HG02759 (cell line): ENCODE data around the gene ENKD1.

Source experiments
- ATAC-seq: cut with Tn5 transposase; IDR thresholded peaks from one replicate; pipeline ENCODE4 v1.9.1; 2021; ENCODE audit warnings: mild to moderate bottlenecking, moderate library complexity; ENCODE audit not compliant: unreplicated experiment

ENKD1 gene

DNA sequence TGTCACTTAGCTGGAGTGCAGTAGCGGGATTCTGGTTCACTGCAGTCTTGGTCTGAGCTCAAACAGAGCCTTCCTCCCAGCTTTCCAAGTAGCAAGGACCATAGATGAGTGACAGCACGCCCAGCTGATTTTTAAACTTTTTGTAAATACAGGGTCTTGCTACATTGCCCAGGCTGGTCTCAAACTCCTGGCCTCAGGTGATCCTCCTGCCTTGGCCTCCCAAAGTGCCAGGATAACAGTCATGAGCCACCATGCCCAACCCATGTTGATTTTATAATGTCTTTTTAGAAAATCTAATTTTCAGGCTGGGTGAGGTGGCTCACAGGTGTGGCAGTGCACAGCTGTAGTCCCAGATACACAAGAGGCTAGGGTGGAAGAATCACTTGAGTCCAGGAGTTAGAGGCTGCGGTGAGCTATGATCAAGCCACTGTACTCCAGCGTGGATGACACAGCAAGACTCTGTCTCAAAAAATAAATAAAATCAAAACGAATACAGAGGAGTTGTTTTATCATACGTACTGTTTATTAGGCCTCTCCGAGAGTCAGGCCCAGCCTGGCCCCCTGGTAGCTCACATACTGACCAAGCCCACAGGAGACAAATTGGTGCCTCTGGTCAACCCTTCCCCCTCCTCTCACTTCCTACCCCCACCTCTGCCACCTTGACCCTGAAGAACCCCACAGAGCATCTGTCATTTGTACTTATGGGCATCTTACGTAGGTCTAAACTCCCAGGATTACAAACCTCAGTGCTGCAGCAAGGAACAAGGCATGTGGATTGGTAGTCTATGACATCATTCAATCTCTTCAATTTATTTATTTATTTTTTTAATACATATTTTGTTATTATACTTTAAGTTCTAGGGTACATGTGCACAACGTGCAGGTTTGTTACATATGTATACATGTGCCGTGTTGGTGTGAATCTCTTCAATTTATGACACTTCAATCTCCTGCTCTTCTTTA, 13.7 kb upstream of the ENKD1 start:
- ATAC-seq, result no peak

DNA sequence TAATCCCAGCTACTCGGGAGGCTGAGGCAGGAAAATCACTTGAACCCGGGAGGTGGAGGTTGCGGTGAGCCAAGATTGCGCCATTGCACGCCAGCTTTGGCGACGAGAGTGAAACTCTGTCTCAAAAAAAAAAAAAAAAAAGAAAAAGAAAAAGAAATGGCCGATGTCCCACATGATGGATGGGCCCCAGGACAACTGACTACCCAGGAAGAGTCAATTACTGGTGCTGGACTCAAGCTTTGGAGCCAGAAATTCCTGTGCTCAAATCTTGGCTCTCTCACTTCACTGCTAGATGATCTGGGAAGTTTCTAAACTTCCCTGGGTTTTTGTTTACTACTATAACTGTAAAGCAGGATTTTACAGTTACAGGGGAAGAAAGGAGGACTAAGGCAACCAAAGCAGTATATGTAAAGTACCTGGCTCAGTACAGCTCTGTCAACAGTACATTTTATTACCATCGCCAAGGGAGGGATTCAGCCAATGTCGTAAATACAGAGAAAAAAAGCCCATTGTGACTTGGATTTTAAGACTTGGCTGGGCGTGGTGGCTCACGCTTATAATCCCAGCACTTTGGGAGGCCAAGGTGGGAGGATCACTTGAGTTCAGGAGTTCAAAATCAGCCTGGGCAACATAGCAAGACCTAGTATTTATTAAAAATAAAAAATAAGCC, 11.9 kb upstream of the ENKD1 start:
- ATAC-seq, result no peak

DNA sequence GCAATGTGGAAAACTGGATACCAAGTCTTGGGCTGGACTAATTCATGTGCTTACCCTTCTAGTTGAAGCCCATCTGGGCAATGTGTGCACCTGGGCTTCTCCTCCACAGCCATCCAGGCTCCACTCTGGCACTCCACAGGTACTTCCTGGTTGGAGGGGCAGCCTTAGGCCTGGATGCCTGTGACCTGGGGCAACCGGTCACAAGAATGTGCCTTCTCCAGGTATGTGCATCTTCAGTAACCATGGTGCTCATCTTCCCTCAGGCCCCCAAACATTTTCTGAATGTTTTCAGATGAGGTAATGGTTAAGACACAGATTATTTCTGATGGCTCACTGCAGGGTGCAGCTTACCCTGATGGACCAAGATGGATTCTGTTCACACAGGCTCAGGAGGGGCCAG, 11.2 kb upstream of the ENKD1 start:
- ATAC-seq, result no peak

DNA sequence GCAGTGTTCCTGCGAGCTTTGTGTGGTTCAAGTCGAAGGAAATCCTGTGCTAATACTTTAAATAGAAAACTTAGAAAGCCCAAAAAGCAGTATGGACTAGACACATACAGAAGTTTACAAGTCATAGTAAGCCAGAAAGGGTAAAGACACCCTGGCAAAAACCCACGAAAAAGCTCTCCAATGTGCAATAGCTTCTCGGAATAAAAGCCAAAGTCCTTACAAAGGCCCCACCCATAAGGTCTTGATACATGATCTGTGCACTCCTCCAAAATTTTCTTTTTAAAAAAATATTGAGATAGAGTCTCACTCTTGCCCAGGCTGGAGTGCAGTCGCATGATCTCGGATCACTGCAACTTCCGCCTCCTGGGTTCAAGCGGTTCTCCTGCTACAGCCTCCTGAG, 10.4 kb upstream of the ENKD1 start:
- no peak for ATAC-seq

DNA sequence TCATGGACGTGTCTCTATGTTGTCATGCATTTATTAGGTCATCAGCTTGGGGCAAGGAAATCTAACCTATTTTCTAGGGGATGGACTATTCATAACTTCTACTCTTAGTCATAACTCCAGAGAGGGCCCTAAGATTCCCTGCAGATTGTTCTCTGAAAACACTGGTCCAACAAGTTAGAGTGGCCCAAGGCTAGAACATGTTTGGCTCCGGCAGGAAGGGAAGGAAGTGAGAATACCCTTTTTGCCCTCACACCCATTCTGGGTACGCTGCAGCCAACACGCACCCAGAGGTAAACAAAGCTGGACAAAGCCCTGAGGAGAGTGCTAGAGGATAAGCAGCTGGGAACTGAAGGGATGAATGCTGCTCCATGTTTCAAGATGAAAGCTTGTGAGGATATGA, 10.0 kb upstream of the ENKD1 start:
- ATAC-seq, result no peak

DNA sequence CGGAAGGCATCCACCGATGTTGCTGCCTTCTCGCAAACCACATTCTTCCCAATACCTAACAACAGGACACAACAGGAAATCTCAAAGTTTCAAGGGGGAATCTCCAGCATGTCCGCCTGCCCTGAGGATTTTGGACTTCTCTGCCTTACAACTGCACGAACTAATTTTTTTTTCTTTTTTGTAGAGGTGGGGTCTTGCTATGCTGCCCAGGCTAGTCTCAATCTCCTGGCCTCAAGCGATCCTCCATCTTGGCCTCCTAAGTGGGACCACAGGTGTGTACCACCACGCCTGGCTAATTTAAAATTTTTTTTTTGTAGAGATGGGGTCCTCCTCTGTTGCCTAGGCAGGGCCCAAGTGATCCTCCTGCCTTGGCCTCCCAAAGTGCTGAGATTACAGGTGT, 9.4 kb upstream of the ENKD1 start:
- no peak for ATAC-seq

DNA sequence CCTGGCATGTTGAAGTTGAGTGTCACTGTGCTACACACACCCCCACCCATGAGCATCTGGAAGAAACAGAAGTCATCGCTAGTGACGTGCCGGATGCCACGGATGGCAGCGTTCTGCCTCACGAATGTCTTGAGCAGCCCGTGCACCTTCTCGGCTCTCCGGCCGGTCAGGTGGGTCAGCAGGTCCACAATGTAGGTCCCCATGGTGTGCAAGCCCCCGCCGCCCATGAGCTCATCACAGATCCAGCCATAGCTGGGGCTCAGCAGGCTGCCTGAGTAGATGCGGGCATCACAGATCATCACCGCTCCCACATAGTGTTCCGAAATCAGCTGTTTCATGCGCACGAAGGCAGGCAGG, 9.0 kb upstream of the ENKD1 start:
- ATAC-seq, result no peak

DNA sequence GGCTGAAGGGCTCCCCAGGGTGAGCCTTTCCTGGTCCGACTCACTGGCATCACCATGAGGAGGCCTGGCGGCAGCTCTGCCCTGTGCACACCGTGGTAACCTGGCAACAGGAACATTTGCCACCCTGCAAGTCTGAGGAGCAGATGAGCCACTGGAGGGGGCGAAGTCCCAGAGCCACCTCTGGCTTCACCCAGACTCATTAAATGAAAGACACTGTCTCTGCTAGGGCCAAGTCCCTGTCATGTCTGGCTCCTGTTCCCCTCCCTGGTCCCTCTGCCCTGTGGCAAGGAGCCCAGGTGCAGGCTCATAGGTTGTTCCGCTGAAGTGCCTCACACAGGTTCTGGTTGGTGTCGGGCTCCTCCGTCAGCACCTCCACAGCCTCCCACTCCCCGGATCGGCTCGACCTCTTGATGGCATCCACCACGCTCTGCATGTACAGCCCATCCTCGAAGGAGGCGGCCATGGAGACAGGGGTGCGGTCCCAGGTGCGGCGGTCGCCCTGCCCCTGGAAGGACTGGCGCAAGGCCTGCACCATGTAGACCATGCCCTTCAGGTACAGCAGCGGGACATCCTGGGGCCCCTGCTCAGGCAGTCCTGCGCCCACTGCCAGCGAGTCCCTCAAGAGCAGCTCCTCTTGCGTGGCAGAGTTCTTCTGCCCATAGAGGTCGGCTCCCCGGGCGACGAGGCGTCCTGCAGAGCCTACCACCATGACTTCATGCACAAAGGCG, 8.5 kb upstream of the ENKD1 start:
- no peak for ATAC-seq

DNA sequence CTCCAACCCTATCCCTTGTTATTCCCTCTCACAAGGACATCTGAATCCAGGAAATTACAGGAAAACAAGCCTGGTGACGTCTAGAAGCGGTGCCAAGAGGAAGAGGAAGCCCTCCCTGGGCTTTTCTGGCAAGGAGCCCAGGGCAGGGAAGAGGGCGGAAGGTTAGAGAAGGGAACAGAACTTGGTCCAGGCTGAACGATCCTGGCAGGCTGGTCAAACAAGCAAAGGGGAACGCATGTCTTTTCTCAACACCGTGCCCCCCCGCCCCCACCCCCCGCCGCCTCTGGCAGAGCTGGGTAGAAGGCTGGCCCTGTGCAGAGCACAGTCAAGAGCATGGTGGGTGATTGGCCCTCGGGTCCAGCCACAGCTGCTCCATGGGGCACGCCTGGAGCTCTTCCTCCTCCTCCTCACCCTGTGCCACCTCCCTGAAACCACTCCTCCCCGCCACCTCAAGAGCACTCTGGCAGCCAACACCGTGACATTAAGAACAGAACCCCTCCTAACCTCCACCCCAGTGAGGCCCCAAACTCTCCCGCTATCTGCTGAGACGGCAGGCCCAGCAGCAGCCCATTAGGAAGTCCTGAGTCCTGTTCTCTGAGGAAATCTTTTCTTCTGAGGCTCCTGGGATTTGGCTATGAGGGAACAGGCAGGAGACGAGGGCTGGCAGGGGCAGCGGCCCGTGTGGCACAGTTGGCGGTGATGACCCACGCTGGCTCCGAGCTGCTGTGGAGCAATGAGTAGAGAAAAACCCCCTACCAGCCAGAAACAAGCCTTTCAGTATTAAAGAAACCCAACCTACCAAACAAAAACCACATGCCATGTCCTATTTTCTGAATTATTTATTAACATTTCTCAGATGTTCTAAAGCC, 7.4 kb upstream of the ENKD1 start:
- no peak for ATAC-seq

DNA sequence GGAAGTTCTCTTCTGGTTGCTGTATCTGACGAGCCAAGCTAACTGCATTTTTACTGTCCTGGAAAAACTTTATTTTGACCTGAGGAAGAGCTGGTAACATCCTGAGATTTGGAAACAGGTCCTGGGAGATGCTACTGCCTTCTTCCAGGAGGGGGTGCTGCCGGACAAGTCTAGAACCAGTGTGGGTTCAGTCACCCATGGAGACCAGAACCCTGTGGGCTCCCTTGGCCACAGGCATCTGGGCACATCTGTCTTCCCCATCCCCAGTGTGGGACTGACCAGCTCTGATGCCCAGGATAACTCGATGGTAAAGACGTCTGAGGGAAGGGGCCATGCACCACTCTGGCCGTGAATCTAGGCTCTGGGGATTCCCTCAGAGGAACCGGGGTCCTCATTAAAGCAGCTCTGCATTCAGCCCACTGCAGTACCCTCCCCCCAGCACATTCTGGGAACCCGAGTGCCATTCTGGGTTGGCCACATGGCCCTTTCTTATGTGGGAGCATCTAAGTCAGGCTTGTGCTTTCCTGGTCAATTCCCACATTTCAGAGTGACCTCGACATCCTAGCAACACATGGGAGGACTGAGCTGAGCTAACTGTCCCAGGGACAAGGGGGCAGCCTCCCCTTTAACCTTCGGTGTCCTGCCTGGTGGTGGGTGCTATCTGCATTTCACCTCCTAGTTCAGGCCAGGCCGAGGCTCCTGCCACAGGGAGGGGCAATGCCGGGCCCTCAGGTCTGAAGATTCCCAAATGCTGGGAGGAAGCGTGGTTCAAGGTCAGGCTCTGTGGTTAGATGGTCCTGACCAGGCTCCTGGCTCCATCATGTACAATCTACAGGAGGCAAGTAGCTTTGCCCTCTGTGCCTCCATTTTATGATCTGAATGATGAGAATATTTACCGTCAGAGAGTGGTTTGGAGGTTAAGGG, 6.5 kb upstream of the ENKD1 start:
- no peak for ATAC-seq

DNA sequence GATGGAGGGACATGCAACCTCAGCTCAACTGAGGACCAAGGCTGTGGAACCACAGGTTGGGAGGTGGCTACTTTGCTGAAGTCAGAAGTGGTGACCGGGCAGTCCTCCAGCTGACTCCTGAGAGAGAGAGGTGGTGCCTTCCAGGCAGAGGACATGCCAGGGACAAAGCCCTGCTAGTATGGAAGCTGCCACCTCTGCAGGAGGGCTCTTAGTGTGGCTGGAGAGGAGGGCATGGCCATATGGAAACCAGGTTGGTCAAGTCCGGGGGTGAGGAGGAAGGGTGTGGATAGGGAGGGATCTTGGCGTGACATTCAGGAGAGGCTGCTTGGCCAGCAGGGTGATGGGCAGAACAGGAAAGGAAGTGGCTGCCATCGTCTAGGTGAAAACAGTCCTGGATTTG, 5.8 kb upstream of the ENKD1 start:
- no peak for ATAC-seq

DNA sequence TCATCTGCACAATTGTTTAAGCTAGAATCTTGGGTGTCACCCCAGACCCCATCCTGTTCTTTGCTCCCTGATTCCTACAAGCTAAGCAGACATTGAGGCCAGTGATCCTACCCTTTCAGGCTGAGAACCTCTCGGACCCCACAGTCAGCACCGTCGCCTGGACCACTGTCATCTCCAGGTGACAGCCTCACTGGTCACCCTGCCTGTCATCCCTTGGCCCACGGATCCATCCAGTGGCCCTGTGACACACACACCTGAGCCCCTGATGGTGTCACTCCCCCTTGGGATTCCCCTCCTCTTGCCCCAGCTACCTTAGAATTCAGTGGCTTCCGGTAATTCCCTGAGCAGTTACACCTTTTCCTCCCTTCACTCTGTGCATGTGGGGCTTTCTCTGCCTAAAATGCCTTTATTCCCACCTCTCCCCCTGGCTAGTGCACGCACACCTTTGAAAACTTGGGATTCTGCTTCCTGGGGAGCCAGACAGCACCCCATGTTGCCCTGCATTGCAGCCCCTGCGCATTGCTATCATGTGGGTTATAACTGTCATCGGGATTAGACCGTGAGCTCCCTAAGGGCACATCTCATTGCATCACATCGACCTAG, 3.0 kb upstream of the ENKD1 start:
- ATAC-seq, result no peak

DNA sequence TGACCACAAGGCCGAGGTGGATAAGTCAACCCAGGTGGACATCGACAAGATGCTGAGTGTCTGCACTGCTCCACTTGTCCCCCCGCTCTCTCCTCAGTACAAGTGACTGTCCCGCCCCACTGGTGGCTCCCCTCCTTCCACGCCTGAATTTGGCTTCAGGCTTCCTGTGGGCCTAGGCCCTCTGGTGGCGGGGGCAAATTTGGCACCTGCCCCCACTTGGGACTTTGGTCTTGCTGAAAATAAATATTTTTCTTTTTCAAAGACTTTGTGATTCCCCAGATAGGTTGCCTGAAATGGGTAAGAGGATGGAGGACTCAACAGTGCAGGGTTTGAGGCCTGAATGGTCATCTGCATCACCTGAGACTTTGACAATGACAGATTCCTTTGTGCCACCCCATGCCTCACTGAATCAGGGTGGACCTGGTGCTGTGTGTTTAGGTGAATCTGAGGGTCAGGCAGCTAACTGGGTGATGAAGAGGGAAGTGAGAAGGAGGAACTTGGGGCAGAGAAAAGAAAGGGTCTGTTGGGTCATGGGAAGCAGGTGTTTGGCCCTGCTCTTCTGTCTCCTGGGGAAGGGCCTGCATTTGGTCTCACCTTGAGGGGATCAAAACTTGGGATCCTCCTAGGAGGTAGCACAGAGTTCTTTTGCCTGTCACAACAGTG, 2.1 kb upstream of the ENKD1 start:
- no peak for ATAC-seq

DNA sequence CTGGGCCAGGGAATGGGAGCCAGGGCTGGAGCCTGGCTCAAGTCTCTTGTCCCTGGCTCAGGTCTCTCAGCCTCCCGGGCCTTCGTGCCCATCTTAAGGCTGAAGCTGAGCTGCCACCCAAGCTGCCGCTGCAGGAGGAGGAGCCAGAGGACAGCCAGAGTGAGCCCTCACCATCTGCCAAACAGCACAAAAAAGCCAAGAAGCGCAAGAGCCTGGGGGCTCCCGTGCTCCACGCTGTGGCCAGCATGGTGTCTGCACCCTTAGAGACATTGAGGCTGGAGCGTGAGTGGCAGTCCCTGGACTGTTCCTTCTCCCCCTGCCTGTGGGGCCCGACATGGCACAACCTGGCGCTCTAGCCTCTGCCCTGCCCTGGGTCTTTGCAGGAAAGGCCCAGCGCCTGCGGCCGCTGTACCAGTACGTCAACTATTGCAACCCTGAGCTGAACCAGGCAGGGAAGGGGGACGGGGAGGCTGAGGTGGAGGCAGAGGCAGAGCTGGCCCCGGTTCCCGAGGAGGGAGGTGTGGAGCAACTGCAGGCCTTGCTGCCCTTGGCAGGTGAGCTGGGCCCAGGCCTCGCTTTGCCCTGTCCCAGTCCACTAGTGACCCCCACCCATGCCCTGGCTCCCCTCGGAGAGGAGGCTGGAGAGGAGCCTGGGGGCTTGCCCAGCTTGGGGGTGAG, 1.4 kb upstream of the ENKD1 start:
- peak; percentile 73 for ATAC-seq

DNA sequence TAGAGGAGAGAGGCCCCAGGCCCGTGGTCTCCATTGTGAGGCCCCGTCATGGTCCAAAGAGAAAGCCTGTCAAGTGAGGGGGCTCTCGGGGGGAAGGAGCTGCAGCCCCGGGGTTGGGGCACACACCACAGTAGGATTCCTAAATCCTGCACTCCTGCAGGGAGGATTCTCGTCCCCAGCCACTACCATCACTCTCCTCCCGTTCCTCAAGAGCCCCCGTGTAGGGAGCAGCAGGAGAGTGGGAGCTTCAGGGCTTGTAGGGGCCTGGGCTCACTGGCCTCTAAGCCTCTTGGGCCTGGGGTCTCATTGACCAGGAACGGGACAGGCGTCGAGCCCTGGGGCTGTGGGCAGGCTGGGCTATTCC, 885 bp upstream of the ENKD1 start:
- ATAC-seq, result no peak

DNA sequence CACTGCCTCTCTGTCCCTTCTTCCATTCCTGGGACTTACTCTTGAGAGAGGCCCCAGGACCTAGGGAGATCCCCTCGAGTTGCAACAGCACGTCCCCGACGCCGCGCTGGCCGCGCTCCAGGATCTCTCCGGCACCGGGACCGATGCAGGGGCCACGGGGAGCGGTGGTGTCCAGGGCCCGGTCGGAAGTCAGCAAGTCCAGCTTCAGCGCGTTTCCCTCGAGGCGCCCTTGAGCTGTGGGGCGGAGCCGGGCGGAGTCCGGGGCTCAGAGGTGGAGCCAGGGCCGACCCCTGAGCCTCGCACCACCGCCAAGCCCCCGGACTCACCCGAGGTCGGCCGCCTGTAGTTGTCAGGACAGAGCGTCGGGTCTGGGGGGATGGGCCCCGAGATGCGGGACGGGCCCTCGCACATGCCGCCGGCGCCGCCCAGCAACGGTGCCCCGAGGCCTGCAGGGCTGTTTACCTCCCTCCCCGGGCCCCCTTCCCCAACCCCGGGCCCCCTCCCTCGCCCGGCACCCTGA, 458 bp downstream of the ENKD1 start:
- peak; percentile 11 for ATAC-seq

DNA sequence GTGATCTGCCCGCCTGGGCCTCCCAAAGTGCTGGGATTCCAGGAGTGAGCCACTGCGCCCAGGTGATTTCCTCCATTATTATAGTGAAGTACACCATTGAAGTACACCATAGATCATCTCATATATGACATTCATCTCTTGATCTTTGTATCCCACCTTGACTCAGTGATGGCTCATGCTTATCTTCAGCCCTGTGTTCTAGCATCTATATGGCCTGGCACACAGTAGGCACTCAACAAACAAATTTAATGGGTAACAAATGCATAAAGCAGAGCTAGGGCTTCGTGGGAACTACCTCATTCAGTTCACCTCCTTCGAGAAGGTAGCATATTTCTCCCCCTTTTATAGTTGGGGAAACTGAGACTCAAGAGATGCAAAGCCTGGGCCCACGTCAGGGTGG, 952 bp downstream of the ENKD1 start:
- ATAC-seq, result no peak

DNA sequence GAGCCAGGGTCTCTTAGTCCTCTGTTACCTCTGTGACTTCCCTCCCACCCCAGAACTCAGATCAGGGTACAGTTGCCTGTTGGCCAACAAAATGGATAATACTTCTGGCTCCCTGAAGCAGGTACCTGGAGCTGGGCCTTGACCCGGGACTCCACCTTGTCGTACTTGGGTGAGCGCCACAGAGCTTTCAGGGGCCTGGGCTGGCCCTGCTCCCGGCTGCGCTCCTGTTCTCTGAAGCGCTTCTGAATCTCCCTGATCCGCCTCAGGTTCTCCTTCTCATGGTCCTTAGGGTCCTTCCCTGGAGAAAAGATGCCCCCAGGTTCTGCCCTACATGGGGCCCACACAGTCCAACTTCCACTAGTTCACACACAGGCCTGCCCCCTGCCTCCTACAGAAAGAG, 1.7 kb downstream of the ENKD1 start:
- no peak for ATAC-seq
